ENCODE results near the gene RPS18. TPM values are rescaled to one million over a fixed set of nuclear protein-coding genes. Genes with fewer than 3 reads are reported as not detected.

Gene RPS18
- total RNA-seq, 4 donors from 2014 or later: 1,955 to 5,522 (median 4,042) TPM

- Histone ChIP-seq H3K4me3 (no peak overlapping the region), H3K9me3 (no peaks in the 10 kb centered on the region), H3K4me1 (peaks cover 13 to 61% (median 25%) of the 10 kb centered on the region in 3 donors), H3K27ac (no peak overlapping the region), H3K36me3 (peaks cover 11 to 61% (median 35%) of the 10 kb centered on the region in 3 donors), H3K27me3 (no peaks in the 10 kb centered on the region)
- no peak for DNase-seq
- WGBS, 2 donors: 61 to 90% methylated on average over 3 of the region's 3 CpGs
- intact Hi-C loops (cut with DNase I): no loop called here
- TF ChIP-seq POLR2A (IDR thresholded peaks at IDR 0.05): no peak
- TF ChIP-seq, protein P1, sequence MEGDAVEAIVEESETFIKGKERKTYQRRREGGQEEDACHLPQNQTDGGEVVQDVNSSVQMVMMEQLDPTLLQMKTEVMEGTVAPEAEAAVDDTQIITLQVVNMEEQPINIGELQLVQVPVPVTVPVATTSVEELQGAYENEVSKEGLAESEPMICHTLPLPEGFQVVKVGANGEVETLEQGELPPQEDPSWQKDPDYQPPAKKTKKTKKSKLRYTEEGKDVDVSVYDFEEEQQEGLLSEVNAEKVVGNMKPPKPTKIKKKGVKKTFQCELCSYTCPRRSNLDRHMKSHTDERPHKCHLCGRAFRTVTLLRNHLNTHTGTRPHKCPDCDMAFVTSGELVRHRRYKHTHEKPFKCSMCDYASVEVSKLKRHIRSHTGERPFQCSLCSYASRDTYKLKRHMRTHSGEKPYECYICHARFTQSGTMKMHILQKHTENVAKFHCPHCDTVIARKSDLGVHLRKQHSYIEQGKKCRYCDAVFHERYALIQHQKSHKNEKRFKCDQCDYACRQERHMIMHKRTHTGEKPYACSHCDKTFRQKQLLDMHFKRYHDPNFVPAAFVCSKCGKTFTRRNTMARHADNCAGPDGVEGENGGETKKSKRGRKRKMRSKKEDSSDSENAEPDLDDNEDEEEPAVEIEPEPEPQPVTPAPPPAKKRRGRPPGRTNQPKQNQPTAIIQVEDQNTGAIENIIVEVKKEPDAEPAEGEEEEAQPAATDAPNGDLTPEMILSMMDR (IDR thresholded peaks at IDR 0.05): no peak
These were observed 30.0 kb downstream of the RPS18 start for GRCh38 chr6:33301877-33302276.

- TF ChIP-seq POLR2A (IDR thresholded peaks at IDR 0.05): no peak
- TF ChIP-seq, protein P1 (IDR thresholded peaks at IDR 0.05): no peak
- Histone ChIP-seq H3K27me3 (no peaks in the 10 kb centered on the region), H3K9me3 (no peaks in the 10 kb centered on the region), H3K27ac (no peak overlapping the region), H3K36me3 (peaks cover 11 to 74% (median 35%) of the 10 kb centered on the region in 3 donors), H3K4me3 (no peak overlapping the region), H3K4me1 (peaks cover 7 to 47% (median 16%) of the 10 kb centered on the region in 3 donors)
- 71% methylated on average over 4 of the region's 16 CpGs; no CpG with 5 or more reads in 1 of the 2 donors for WGBS, 2 donors
- intact Hi-C loops (cut with DNase I): no loop called here
- no peak for DNase-seq
These were observed 32.3 kb downstream of the RPS18 start for GRCh38 chr6:33304216-33304615.

DNA sequence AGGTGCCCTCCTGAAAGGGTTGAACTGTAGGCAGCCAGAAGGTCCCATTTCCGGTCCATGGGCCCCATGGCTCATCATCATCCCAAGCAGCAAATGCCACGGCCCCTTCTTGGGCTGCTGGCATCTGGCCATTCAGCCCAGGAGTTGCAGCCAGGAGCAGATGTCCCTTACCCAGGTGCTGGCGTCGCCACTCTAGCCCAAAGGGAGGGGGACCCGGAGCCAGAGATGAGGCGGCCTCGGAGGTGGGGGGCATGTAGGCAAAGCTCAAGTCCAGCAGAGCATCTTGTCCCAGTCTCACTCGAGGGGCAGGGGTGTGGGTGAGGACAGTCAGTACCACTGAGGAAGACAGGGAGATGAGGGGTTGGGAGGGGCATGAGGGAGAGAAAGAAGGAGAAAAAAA lies 33.2 kb downstream of the RPS18 start:
- WGBS, 2 donors: 80 to 93% methylated on average over 1 to 3 of the region's 8 CpGs
- Histone ChIP-seq H3K4me1 (peaks cover 5 to 49% (median 13%) of the 10 kb centered on the region in 3 donors), H3K36me3 (peaks cover 11 to 79% (median 35%) of the 10 kb centered on the region in 3 donors), H3K27me3 (no peaks in the 10 kb centered on the region), H3K27ac (no peak overlapping the region), H3K4me3 (no peak overlapping the region), H3K9me3 (no peaks in the 10 kb centered on the region)
- TF ChIP-seq POLR2A (IDR thresholded peaks at IDR 0.05): no peak
- TF ChIP-seq, protein P1 (IDR thresholded peaks at IDR 0.05): no peak
- DNase-seq: no peak
- intact Hi-C loops (cut with DNase I): no loop called here

DNA sequence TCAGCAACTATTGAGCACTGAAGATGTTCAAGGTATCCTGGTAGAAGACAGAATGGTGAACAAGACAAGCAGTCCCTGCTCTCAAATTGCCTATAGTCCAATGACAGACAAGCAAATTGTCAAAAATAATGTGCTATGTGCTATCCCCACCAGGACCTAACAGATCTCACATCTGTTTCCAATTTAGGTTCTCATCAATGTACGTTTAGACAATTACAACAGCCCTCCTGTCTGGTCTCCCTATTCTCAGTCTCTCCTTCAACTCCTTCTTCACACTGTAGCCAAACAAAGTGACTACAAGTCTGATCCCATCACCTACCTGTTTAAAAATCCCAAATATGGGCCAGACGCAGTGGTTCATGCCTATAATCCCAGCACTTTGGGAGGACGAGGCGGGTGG lies 34.5 kb downstream of the RPS18 start:
- no peak for DNase-seq
- no peak overlapping the region for H3K4me3 ChIP-seq
- no peaks in the 10 kb centered on the region for H3K27me3 ChIP-seq
- H3K36me3 ChIP-seq: peaks cover 11 to 85% (median 35%) of the 10 kb centered on the region in 3 donors
- H3K4me1 ChIP-seq: peaks cover 0 to 49% (median 12%) of the 10 kb centered on the region in 3 donors
- 35 to 67% methylated on average over 1 to 2 of the region's 4 CpGs for WGBS, 2 donors
- no peak for TF ChIP-seq POLR2A (IDR thresholded peaks at IDR 0.05)
- TF ChIP-seq, protein P1 (IDR thresholded peaks at IDR 0.05): no peak
- H3K27ac ChIP-seq: no peak overlapping the region
- no peaks in the 10 kb centered on the region for H3K9me3 ChIP-seq
- intact Hi-C loops (cut with DNase I): no loop called here

GRCh38 chr6:33312361-33313104 lies 40.7 kb downstream of the RPS18 start:
- peak in 1 of 4 donors; percentile 43 for TF ChIP-seq POLR2A (IDR thresholded peaks at IDR 0.05)
- TF ChIP-seq, protein P1 (IDR thresholded peaks at IDR 0.05): no peak
- DNase-seq: no peak
- H3K9me3 ChIP-seq: no peaks in the 10 kb centered on the region
- intact Hi-C loops (cut with DNase I): no loop called here
- peak overlapping the region; percentile 72 to 81 (median 76) for H3K4me3 ChIP-seq
- no peaks in the 10 kb centered on the region for H3K27me3 ChIP-seq
- peaks cover 0 to 44% (median 0%) of the 10 kb centered on the region in 3 donors for H3K36me3 ChIP-seq
- 2 to 13% methylated on average over 12 to 15 of the region's 29 CpGs for WGBS, 2 donors
- peaks cover 26 to 69% (median 44%) of the 10 kb centered on the region in 3 donors for H3K4me1 ChIP-seq
- H3K27ac ChIP-seq: peak overlapping the region; percentile 91 to 99 (median 98)

All from esophagus squamous epithelium (tissue), 5 donors.